NCI-H524 (cell line): ENCODE data around the gene CORO2B.

Experiments
- DNase-seq, 2 experiments: peaks; one replicate each; lab custom pipeline; 2025; lab: John Stamatoyannopoulos, UW

CORO2B gene, protein sequence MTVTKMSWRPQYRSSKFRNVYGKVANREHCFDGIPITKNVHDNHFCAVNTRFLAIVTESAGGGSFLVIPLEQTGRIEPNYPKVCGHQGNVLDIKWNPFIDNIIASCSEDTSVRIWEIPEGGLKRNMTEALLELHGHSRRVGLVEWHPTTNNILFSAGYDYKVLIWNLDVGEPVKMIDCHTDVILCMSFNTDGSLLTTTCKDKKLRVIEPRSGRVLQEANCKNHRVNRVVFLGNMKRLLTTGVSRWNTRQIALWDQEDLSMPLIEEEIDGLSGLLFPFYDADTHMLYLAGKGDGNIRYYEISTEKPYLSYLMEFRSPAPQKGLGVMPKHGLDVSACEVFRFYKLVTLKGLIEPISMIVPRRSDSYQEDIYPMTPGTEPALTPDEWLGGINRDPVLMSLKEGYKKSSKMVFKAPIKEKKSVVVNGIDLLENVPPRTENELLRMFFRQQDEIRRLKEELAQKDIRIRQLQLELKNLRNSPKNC

DNA sequence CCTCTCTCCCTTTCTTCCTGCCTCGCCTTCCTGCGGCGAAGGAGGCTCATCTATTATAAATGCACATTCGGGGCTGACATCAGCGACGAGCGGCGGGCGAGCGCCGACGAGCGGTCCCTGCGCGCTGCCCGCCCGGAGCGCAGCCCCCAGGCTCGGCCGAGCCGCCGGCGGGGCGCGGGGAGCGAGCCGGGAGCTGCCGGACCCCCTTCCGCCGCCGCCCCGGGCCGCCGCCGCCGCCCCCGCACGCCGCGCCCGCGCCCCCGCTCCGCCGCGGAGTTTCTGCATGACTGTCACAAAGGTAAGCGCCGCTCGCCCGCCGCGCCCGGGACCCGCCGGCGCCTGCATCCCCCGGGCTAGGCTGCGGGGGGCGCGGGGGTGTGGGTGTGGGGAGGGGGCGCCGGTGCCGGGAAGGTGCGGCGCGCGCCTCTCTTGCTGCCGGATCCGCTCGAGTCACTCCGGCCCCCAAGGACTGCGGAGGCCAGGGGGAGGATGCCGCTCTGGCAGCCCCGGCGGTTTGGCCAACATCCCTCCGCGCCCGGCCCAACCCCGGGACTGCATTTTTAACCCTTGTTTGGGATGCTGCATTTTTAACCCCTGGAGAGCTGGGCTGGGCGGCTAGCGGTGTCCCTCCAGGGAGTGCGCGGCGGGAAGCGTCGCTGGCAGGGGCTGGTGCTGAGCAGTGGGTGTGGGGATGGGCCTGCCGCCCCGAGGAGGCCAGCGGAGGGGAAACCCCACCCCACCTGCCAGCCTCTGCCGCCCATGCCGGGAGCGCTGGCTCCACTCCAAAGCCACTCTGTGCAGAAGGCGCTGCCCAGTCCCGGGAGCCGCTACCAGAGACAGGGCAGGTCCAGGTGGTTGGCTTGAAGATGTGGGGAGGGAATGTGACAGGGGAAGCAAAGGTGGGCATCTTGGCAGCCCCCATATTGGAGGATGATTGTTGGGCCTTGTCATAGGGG lies at the start of gene CORO2B:
Gene CORO2B, plus strand, starts transcription at position 14 of the 956 bp plus-strand sequence. Its CDS starts 270 bp downstream, at position 284.
- peak; percentile 74 to 88 for DNase-seq

DNA sequence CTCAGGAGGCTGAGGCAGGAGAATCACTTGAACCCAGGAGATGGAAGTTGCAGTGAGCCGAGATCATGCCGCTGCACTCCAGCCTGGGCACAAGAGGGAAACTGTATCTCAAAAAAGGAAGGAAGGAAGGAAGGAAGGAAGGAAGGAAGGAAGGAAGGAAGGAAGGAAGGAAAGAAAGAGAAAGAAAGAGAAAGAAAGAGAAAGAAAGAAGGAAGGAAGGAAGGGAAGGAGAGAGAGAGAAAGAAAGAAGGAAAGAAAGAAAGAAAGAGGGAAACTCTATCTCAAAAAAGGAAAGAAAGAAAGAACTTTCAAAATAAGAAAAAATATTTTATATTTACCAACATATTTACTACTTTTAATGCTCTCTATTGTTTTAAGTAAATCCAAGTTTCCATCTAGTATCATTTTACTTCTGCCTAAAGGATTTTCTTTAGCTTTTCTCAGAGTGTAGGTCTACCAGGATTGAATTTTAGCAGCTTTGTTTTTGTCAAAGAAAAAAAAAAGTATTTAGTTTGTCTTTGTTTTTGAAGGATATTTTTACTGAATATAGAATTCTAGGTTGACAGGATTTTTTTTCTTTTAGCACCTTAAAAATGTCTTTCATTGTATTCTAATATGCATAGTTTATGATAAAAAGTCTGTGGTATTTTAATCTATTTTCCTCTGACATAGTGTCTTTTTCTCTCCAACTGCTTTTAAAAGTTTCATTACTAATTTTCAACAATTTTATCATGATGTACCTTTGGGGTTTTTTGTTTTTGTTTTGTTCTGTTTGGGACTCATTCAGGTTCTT lies 47.2 kb upstream of the CORO2B start:
- DNase-seq: no peak

DNA sequence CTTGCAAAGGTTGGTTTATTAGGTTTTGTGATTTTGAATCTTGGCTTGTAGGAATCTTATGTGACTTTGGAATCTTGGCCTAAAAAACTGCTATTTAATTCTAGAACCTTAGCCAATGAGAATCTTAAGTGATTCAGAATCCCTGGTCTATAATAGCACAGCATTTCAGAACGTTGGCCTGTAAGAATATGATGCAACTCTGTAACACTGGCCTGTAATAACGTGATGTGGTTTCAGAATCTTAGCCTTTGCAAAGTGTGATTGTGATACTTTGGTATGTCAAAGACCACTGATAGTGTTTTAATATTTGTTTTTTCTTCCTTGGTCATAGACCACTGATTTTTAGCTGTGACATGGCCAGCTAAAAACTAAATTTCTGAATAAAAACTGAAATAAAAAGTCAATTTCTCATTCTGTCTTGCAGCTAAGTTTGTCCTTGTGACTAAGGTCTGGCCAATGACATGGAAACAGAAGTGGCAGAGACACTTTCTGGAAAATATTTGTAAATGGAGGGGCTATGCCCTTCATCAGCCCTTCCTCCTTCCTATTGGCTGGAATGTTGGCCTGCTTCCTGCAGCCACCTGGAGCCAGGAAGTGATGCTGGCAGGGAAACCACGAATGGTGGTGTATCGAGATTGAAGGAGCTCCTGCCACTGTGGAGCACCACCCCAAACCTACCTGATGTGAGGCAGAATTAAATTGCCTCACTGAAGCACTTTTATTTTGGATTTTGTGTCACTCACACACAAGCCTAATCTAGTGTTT lies 42.3 kb upstream of the CORO2B start:
- no peak for DNase-seq

DNA sequence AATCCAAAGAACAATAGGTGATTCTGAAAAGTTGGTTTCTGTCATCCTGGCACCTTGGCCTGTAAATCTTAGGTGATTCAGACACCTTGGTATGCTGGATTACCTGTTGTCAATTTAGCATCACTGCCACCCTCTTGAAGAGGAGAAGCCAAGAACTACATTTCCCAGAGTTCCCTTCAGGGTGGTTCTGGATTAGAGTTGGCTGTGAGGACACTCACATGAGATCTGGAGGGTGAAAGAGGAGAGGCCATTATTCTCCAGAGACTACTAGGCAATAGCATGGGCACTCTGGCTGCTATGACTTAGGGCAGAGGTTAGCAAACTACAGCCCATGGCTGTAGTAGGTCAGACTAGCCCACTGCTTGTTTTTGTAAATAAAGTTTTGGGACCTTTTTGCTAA lies 41.7 kb upstream of the CORO2B start:
- peak in 1 of 2 experiments; percentile 6 for DNase-seq

DNA sequence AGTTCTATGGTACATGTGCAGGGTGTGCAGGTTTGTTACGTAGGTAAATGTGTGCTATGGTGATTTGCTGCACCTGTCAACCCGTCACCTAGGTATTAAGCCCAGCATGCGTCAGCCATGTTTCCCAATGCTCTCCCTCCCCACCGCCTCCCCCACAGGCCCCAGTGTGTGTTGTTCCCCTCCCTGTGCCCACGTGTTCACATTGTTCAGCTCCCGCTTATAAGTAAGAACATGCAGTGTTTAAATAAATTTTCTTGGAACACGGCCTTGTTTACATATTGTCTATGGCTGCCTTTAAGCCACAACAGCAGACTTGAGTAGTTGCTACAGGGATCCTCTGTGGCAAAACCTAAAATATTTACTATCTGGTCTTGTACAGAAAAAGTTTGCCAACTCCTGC lies 41.3 kb upstream of the CORO2B start:
- DNase-seq: no peak

DNA sequence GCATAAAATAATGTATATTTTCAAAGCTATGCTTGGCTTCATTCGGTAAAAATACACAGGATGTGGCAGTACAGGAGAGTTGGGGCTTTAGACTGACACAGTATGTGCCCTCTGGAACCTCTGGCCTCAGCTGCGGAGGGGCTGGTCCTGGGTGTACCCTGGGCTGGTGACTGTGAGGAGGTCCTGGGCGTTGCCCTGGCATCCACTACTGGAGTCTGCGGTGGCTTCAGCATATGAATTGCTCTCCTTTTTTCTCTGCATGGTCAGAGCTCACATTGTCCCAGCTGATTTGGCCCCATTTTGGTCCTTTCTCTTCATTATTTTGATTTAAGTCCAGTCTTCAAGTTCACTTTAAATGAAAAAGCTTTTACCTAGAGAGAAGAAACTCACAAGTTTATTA lies 40.5 kb upstream of the CORO2B start:
- DNase-seq: no peak

DNA sequence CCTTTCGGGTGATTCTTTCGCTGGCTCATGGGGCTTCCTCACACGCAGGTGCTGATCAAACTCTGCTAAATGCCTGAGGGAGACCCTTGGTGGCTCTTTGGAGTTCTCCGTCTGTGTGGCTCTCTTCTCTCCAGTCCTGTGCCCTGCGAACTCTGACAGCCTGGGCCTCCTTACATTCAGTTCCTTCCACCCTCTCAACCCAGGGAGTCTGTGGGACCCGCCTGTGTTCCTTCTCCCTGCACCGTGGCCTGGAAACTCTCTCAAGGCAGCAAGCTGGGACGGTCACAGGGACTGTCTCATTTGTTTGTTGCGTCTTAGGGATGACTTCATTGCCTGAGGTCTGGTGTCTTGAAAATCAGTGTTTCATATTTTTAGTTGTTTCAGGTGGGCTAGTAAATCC lies 37.0 kb upstream of the CORO2B start:
- no peak for DNase-seq

DNA sequence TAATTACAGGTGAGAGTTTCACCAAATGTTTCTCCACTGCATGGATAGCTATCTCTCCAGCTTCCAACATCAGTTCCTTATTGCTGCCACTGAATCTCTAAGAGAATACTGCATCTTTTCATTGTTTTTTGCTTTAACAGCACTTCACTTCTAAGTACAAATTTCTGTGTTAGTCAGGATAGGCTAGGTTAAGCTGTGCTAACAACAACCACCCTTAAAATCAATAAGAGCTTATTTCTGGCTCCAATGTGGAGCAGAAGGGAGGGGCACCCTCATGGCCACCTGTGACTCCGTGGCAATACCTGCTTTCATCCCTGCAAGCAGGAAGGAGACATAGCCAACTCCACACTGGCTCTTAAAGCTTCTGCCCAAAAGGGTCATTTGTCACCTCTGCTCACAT lies 36.4 kb upstream of the CORO2B start:
- DNase-seq: no peak

DNA sequence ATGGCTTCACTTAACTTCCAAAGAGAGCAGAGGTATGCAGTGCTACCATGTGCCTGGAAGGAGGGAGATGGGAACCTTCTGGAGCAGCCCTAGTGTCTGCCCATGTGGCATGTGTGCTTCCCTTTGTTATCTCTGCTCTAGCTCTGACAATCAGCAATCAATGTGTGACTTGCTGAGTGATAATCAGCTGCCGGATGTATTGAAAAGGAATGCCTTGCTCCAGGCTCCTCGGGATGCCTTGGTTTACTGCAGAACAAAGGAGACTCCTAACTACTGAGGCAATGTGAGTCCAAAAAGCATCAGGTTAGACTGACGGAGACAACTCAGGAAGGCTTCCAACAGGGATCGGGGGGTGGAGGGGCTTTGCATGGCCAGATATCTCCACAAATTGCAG lies 36.0 kb upstream of the CORO2B start:
- DNase-seq: no peak

DNA sequence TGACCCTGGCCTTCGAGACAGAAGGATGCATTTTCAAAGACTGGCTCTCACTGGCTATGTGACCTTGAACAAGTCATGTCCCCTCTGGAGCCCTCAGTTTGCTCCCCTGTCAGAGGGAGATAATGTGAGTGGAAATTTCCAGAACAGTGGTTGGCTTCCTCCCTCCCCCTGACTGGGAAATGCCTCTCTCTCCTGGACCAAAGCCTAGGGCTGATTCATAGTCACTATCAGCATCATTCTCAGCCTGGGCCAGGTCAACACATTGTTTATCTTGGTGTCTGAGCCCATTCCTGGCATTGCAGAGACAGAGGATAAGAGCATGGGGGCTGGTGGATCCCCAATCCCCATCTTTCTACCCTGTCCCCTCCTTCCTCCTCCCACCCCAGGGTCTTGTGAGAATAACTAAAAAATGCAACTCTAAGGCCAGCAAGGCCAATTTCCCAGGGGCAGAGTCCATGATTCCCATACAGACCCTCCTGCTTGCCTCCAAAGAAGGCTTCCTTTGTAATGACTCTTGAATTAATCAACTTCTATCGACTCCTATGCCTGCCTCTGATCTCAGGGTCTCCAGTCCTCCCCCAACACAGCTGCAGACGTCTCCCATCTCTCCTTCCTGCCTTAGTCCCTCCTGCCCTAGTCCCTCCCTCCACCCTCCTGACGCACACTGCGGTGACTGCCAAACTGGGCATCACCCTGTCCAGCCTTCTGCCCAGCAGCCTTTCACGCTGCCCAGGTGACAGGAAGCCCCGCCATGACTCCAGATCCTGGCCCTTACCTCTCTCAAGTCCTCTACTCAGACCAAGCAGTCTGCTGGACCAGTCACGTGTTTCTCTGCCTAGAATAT lies 35.4 kb upstream of the CORO2B start:
- DNase-seq: no peak

DNA sequence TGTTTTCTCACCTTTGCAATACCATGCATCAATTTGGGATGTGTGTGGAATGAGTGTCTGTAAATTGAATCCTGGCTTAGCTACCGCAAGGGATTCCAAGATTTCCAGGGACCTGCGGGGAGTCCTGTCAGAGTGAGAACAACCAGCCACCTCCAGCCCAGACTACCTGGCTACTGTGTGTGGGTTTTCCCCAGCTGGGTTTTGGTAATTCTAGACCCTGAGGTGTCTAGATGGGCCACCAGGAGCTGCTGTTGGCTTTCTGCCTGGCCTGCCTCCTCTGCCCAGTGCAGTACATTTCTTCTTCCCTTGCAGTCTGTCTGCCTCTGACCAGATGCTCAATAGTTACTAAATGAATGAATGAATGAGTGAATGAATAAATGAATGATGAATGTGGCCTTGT lies 32.5 kb upstream of the CORO2B start:
- no peak for DNase-seq

DNA sequence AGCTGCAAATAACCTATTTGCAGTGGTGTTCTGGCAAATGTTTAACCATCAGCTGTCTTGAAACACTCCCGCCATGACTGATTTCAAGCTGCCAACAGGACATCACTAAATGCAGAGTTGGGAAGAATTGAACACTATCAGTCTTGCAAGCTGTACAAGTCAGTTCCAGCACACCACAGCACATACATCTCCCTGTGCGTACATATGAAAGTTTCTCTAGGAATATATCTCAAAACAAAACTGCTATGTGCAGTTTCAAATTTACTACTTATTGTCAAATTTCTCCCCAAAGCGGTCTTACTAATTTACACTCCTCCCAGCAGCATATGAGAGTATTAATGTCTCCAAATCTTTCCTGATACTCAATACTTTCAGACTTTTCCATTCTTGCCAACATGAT lies 30.4 kb upstream of the CORO2B start:
- DNase-seq: no peak

DNA sequence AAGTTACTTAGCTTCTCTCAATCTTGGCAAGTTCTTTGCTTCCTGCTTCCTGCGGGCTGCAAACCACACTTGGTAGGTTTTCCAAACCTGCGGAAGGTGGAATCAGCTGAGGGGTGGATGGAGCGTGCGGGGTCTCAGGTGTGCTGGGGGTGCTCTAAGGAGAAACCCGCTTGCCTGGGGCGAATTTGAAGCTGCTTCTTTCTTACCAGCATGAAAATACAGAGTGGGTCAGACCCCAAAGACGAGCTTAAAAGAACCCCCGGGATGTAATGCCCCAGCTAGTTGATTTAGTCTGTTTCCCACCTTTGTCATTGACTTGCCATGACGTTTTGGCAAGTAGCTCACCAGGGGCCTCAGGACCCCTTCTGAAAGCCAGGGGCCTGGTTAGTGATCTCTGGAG lies 28.8 kb upstream of the CORO2B start:
- DNase-seq: no peak

DNA sequence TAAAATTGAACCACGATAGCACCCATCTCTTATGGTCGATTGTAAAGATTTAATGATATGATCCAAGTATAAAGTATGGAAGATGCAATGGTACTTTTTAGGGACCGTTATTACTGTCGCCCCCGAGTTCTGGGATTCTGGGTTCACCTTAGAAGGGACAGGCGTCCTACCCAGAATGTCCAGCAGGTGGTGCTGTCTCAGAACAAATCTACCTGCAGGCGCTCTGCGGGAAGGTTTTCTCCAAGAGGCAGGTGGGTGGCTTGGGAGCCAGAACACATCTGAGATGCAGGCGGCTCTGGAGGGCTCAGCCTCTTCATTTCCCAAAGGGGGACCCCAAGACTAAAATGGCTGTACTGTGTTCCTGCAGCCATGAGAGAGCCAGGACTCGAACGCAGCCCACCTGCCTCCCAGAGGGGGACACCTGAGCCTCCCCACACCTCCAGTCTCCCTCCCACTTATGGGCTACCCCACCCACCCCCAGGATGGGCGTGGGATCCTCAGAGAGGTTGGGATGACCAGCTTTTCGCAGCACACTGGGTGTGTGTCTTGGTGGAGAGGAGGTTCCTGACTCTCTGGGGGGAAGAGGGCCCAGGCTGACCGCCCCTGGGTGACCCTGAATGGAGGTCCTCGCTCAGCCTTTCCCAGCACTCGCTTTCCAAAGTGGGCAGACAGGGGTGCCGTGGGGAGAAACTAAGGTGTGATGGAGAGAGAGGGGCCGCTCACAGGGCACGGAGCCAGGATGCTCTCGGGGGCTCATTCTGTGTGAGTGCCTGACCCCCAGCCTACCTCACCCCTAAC lies 28.1 kb upstream of the CORO2B start:
- peak; percentile 52 to 82 for DNase-seq

DNA sequence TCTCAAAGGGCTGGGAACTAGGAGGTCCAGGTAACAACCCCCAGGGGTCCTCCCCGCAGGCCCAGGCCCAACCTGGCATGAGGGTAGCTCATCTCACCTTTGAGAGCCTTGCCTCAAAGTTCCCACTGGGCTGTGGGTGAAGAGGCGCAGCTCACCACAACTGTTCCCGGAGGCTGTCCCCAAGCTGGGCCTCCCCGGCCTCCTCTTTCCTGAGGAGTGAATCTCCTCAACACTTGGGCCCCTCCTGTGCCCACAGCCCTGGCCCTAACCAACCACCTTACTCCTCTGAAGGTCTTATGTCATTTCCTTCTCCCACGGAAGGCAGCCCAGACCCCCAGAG lies 27.5 kb upstream of the CORO2B start:
- no peak for DNase-seq

DNA sequence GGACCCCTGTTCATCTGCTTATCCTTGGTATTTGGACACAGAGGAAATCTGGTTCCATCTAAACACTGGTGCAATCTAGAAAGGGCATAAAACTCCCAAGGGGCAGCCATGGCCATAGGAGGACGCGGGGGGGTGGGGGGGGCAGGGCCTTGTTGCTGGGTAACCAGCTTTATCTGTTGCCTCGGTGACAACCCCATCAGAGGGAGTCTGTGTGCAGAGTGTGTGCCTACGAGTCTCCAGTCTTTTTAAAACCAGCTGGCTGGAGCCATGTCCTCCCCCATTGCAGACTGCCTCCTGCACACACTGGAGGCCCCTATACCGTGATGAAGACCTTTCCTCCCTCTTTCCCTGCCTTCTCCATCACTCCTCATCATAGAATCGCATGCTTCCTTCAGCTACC lies 26.4 kb upstream of the CORO2B start:
- peak; percentile 17 to 62 for DNase-seq

DNA sequence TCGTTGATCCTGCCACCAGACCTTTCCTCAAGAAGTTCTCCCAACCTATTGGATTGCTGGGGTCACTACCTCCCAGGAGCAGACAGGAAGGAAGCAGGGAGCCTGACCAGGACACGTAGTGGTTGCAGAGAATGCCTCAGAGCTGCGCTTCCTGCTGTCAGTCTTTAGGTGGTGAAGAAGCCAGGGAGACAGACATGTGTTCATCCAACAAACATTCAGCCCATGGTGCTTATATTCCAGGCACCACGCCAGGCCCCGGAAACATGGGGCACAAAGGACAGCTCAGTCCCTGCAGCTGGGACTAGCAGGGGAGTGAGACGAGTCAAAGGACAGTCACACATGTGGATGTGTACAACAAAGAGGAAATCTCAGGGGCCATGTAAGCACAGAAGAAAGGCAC lies 26.0 kb upstream of the CORO2B start:
- peak in 1 of 2 experiments; percentile 14 for DNase-seq

DNA sequence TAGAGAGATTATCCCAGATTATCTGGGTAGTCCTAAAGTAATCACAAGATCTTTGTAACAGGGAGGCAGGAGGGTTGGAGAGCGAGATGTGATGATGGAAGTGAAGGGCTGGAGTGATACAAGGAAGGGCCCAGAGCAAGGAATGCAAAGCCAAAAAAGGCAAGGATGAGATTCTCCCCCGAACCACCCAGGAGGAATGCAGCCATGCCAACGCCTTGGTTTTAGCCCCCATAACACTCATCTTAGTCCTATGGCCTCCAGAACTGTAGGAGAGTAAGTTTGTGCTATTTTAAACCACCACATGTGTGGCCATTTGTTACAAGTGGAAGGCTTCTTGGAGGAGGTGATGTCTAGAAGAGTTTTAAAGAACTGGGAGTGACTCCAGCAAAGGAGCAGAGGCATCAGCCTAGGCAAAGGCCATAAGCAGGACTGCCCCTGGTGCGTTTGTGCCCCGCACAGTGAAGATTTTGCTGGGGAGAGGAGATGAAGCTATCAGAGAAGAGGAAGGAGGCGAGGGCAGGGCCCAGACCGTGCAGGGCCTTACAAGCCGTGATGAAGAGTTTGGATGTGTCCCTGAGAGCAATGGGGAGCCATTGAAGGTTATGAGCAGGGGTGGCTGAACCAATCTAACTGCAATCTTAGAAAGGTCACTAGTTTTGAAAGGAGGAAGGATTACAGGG lies 25.3 kb upstream of the CORO2B start:
- no peak for DNase-seq
